Skeletal muscle cell (primary cell): ENCODE data around the gene ZNF581.

Experiments used
- DNase-seq: peaks from one replicate; pipeline ENCODE4 v3.0.0-alpha.2; 2010; ENCODE audit warnings: low read depth
- H3K4me3 ChIP-seq: 2 replicates; pipeline ENCODE4 v1.5.1; 2011; ENCODE audit warnings: low read depth, mild to moderate bottlenecking, control low read depth, low read length, moderate library complexity

ZNF581 gene

GRCh38 chr19:55688422-55689218 lies 45.2 kb downstream of the ZNF581 start:
- H3K4me3 ChIP-seq: no peak overlapping the region
- no peak for DNase-seq

DNA sequence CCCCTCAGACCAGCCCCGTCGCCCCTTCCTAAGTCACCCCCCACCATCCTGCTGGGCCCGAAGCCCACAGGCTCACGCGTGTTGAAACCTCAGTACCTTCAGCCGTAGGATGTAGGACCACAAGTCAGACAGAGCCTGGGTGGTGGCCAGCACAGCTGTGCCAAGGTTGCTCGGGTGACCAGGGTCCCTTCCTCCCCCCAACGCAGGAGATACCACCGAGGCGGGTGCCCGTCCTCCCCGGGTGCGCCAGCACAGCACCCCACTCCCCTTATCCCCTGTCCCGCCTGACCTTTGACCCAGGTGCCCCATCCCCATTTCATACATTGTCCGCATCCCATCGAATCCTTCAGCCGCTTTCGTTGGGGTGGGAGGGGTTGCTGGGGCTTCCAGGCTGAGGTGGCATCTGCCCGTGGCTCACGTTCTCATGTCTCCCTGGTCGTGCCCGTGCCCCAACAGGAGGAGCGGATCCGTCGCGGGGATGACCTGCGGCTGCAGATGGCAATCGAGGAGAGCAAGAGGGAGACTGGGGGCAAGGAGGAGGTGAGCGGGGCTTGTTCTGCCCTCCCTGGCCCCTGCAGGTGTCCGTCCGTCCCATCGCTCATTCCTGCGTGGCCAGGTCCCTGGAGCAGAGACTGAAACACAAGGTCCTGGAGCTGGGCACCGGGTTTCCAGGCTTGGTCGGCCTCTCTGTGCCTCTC lies 46.1 kb downstream of the ZNF581 start:
- no peak for DNase-seq

DNA sequence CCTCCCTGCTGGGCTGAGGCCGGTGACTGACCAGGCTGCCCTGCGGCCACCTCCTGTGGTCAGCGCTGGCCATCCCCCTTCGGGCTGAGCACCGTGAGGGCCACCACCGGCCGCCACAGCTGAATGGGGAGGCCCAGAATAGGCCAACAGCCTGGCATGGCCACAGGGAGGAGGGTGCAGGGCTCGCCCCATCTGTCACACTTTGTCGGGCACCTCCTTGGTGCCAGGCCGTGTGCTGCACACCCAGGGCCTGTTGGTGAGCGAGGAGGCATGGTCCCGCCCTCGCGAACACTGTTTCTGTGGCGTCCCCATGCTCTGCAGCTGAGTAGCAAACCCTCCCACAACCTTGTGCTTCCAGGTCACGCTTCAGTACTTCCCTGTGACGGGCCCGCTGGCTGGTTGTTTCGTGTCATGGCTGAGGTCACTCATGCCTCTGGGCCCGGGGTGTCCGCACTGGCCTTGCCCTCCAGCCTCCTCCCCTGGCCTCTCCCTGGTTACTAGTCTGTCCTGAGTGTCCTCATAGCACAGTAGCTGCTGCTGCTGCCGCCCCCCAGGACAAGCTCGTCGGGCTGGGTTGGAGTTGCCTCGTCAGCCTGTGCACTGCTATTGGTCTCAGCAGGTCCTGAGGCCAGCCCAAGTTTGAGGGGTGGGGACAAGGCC lies 46.8 kb downstream of the ZNF581 start:
- no peak for DNase-seq
- no peak overlapping the region for H3K4me3 ChIP-seq

More for the DNA sequence above, 46.1 kb downstream of the ZNF581 start:
- no peak overlapping the region for H3K4me3 ChIP-seq

- H3K4me3 ChIP-seq: no peak overlapping the region
- no peak for DNase-seq
These were observed 47.5 kb downstream of the ZNF581 start for GRCh38 chr19:55690769-55691545.

GRCh38 chr19:55691561-55692481 lies 48.4 kb downstream of the ZNF581 start:
- no peak for DNase-seq
- no peak overlapping the region for H3K4me3 ChIP-seq

GRCh38 chr19:55692681-55693081 lies 49.2 kb downstream of the ZNF581 start:
- DNase-seq: no peak
- no peak overlapping the region for H3K4me3 ChIP-seq

DNA sequence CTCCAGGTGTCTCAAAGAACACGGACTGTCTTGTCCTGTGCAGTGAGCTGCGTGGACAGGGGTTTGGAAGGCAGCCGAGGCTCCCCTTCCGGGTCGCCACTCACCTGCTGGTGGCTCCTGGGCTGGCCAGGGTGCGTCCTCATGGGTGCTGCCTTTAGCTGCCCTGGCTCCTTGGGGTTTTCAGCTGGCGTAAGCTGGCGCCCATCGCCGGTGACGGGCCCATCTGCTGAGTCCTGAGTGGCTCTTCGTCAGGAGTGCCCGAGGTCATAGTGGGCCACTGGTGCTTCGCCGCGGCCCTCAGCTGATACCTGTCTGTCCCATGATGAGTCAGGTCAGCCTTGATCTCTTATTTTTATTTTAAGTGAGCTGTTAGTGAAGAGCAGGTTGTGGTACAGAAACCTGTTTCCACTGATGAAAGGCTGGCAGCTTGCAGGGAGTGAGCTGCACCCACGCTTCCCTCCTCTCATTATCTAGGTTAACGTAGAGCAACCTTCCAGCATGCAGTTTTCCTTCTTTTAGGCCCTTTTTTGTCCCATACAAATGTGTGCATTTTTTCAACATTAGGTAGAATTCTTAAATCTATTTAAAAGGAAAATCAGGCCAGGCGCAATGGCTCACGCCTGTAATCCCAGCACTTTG lies 50.0 kb downstream of the ZNF581 start:
- no peak for DNase-seq
- H3K4me3 ChIP-seq: no peak overlapping the region

DNA sequence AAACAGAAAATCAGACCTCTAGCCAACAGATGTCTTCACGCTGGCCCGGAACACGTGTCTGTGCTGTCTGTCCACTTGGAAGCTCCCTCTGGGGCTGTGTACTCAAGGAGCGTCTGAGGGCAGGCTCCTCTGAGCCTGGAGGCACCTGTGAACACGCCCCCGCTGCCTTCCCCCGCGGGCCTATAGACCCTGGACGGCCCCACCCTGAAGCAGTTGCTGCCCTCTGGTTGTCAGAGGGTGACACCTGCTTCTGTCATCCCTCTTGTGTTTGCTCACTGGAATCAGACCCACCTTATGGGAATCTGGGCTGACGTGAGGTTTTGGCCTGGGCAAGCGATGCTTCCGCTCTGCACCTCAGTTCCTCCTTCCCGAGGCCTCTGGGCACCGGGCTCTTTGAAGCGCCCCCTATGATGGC lies 50.8 kb downstream of the ZNF581 start:
- no peak for DNase-seq
- no peak overlapping the region for H3K4me3 ChIP-seq

DNA sequence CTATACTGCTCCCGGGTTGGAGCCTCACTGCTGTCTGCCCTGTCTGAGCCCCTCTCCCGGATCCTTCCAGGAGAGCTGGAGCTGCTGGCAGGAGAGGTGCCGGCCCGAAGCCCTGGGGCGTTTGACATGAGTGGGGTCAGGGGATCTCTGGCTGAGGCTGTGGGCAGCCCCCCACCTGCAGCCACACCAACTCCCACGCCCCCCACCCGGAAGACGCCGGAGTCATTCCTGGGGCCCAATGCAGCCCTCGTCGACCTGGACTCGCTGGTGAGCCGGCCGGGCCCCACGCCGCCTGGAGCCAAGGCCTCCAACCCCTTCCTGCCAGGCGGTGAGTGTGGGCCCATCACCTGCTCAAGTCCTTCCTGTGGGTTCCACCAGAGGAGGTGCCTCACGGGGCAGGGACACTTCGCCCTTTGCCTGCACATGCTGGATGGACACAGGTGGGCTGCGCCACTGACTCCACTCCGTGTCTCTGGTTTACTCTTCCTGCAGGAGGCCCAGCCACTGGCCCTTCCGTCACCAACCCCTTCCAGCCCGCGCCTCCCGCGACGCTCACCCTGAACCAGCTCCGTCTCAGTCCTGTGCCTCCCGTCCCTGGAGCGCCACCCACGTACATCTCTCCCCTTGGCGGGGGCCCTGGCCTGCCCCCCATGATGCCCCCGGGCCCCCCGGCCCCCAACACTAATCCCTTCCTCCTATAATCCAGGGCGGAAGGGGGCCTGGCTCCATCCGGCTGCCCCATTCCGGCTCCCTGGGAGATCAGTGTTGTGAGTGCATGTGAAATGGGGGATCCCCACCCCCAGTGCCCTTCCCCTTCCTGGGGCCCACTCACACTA lies 51.4 kb downstream of the ZNF581 start:
- no peak overlapping the region for H3K4me3 ChIP-seq
- DNase-seq: no peak
